Germinal center (tissue), 1 donor: ENCODE measurements around the gene C10orf71.

Experiments used
- DNase-seq: peaks from one replicate; pipeline ENCODE4 v3.0.0; 2012; ENCODE audit warnings: mixed read lengths, low spot score

Gene C10orf71

DNA sequence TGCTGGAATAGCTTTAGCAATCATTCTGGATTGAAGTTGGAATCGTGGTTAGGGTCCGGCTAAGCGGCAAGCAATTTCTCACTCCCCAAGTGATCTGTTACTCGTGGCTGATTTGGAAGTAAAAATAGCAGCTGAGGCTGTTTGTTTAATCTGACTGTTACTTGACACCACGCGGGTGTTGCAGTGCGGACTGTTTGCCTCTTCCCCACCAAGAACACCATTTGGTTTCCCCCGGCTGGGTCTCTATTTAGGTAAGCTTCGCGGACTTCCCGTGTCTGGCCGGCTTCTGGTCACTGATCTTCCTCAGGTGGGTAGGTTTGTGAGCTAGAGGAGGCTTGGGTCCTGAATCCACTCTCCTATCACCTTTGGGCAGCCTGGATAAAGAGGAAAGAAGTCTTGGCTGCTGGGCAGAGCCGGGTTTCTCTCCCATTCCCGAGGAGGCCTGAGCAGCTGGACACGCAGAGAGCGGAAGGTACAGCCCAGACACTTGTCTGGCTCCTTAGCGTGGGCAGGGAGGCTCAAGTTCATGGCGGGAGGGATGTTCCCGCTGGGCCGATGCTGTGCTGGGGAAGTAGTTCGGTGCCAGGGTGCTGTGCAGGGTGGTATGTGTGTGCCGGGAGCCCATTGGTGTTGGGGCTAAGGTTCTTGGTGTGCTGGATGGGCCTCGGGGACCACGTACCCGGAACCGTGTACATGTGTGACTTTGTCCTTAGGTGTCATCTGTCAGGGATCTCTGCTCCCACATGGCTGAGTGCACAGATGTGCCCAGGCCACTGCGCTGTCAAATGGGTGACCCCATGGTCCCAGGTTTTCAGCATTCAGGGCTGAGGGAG is at the start of gene C10orf71:
TSS of gene C10orf71 (plus strand) at position 188 of the 833 bp plus-strand sequence. CDS start 23,376 bp downstream, outside the sequence.
- DNase-seq, result no peak

GRCh38 chr10:49252313-49253034 is 46.5 kb upstream of the C10orf71 start:
- DNase-seq, result no peak

GRCh38 chr10:49253340-49253906 is 45.5 kb upstream of the C10orf71 start:
- no peak for DNase-seq

- no peak for DNase-seq
These were observed 44.8 kb upstream of the C10orf71 start for GRCh38 chr10:49254150-49254549.

GRCh38 chr10:49254556-49255318 is 44.2 kb upstream of the C10orf71 start:
- no peak for DNase-seq

- DNase-seq, result no peak
These were observed 43.1 kb upstream of the C10orf71 start for GRCh38 chr10:49255883-49256282.

DNA sequence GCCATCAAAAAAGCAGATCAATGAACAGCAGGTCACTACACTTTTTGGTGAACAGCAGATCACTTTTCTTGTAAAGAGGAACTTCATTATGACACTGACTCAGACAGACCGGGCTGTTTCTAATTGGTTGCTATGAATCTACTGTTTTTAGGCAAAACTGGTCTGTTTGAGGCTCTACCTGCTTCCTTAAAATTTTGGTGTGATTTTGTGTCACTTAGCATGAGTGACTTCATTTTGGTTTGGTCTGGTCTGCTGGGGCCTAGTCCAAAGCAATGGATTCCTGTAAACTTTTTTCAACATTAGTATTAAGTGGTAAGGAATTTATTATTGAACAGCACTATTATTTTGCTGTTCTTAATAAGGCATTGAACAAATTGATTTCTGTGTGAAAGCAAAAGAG is 41.8 kb upstream of the C10orf71 start:
- DNase-seq, result peak; percentile 17

GRCh38 chr10:49257626-49258349 is 41.2 kb upstream of the C10orf71 start:
- DNase-seq, result no peak

DNA sequence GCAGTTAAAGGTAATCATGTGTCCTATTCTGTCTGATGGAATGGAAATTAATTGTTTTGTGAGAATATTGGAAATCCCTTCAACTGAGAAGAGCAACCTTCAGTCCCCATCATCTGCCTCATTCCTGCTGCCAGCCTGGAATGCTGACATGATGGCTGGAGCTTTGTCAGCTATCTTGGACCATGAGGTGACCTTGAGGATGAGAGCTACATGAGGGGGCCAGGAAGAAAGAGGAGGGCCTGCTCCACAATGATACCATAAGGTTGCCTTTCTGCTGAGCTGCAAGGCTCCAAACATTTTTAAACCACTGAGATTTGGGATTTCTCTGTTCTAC is 40.7 kb upstream of the C10orf71 start:
- no peak for DNase-seq

- DNase-seq, result no peak
These were observed 38.2 kb upstream of the C10orf71 start for GRCh38 chr10:49260644-49261296.

DNA sequence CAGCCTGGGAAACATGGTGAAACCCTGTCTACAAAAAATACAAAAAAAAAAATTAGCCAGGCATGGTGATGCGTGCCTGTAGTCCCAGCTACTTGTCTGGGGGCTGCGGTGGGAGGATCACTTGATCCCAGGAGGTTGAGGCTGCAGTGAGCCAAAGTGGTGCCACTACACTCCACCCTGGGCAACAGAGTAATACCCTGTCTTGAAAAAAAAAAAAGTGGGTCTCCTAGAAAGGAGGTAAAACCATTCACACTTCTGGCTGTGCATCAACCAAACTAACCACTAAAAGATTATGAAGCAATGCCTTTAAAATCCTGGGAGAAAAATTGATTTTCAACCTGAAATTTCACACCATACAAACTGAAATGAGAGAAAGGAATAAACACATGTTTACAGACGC is 35.4 kb upstream of the C10orf71 start:
- DNase-seq, result no peak

DNA sequence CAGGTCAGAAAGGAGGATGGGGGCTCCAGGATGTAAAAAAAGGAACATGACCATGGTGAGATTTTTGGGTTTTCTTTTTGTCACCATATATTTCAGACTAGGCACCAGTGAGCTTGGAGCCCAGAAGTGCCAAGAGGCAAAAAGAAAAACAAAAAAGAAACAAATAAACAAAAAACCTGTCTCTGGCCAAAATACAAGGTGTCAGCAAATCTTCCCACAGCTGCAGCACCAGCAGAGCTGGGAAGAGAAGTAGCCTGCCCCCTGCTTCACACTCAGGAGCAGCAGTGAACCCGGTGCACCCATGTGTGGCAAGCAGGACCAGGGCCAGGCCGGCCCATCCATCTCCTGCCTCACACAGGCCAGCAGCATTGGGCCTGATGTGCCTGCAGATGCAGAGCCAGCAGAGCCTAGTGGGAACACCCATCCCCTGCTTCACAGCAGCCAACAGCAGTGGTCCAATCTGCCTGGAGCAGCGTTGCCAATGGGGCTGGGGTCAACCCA is 34.7 kb upstream of the C10orf71 start:
- DNase-seq, result no peak

GRCh38 chr10:49265885-49266284 is 33.1 kb upstream of the C10orf71 start:
- no peak for DNase-seq

DNA sequence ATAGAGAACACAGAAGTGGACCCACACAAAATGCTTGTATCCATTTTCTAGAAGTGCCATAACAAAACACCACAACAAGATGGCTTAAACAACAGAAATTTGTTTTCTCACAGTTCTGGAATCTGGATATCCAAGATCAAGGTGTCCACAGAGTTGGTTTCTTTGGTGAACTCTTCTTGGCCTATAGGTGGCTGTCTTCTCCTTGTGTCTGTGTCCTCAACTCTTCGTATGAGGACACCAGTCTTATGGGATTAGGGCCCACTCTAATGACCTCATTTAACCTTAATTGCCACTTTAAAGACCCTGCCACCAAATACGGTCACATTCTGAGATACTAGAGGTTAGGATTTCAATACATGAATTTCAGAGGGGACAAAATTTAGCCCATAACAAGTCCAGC is 30.8 kb upstream of the C10orf71 start:
- DNase-seq, result no peak

DNA sequence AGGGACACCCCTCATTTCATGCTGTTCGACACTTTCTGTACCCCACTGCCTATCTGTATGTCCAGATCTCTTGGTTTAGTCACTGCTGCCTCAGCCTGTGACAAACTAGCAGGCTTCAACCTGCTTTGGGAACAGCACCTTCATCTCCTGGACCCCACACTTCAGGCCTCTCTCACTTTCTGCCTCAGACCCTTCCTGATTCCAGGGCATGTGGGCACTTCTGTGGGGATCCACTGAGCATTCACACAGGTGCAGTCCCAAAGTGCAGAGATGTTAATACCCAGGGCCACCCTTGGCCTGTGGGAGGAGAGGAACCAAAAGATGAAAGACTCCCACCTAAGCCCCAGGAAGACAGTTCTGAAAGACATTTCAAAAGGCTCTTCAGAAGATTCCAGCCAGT is 29.4 kb upstream of the C10orf71 start:
- no peak for DNase-seq

GRCh38 chr10:49270565-49270964 is 28.4 kb upstream of the C10orf71 start:
- no peak for DNase-seq

- no peak for DNase-seq
These were observed 27.6 kb upstream of the C10orf71 start for GRCh38 chr10:49271346-49271745.

- no peak for DNase-seq
These were observed 26.5 kb upstream of the C10orf71 start for GRCh38 chr10:49272251-49273081.

DNA sequence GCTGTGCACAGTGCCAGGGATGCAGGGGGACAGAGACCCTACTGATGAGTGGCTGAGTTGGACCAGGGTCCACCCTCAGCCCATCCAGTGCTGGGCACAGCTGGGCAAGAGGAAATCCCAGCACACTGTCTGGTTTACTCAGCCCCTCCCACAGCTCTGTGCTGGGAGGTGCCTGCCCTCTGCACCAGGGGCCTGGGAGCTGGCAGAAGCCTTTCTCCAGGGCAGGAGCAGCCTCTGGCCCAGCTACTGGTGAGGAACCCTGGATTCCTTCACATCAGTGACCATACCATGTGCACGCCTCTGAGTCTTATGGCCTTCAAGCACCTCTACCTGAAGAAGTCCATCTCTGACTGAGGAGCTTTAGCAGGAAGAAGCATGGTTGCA is 25.9 kb upstream of the C10orf71 start:
- DNase-seq, result no peak

DNA sequence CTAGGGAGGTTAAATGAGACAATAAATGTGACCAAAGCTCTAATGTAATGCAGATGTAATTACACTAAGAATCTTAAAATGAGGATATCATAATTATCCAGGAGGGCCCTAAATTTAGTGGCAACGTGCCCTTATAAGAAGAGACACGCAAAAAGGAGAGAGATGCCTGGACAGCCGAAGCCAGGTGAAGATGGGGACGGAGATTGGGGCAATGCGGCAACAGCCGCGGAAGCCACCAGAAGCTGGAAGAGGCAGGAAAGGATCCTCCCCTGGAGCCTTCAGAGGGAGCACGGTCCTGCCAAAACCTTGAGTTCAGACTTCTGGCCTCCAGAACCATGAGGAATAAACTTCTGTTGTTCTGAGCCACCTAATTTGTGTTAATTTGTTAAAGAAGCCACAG is 25.3 kb upstream of the C10orf71 start:
- DNase-seq, result no peak
